Sciatic nerve (tissue), 2 donors: ENCODE data around the gene AP1B1. TPM values are rescaled to one million over a fixed set of nuclear protein-coding genes. Genes with fewer than 3 reads are reported as not detected.
A peak's percentile ranks its signal among the peaks of the same experiment; 100 is the strongest.

Experiments used
- ATAC-seq: fragments of 200-7000 bp; cut with Tn5 transposase; one replicate; pipeline ENCODE4 v1.9.1; 2020; ENCODE audit warnings: mild to moderate bottlenecking, moderate library complexity
- DNase-seq: peaks from one replicate; pipeline ENCODE4 v3.0.0-alpha.2; 2020; ENCODE audit warnings: low spot score
- intact Hi-C: fragments of 100-400 bp; cut with DNase I; formaldehyde crosslinking; loops from one replicate; pipeline ENCODE4 v1.14.2; 2022
- total RNA-seq: library from RNA; stranded (reverse); fragmentation: NEBNext Ultra II Directional; extraction: Animal tissue kit (Norgen Biotek cat#: 25700); gene quantifications from one replicate; pipeline ENCODE4 v1.2.1, GENCODE V29; 2021
- donor health status: DM: no; HTN: no; CAD: no.
- donor health status: DM: no; HTN: no; CAD: no.

AP1B1 gene
- total RNA-seq, 1 donor from 2014 or later: 47.1 TPM

- ATAC-seq: no peak
- intact Hi-C loops: loop anchor here (10.0 kb wide), 1 partner anchor 45 kb away; no protein-coding TSS in a partner anchor
- DNase-seq: peak; percentile 63
These were observed 78.9 kb downstream of the AP1B1 start for GRCh38 chr22:29309332-29310064.

- DNase-seq: no peak
- ATAC-seq: no peak
- intact Hi-C loops: loop anchor here (10.0 kb wide), 1 partner anchor 46 kb away; no protein-coding TSS in a partner anchor
These were observed 79.5 kb downstream of the AP1B1 start for GRCh38 chr22:29308791-29309262.

DNA sequence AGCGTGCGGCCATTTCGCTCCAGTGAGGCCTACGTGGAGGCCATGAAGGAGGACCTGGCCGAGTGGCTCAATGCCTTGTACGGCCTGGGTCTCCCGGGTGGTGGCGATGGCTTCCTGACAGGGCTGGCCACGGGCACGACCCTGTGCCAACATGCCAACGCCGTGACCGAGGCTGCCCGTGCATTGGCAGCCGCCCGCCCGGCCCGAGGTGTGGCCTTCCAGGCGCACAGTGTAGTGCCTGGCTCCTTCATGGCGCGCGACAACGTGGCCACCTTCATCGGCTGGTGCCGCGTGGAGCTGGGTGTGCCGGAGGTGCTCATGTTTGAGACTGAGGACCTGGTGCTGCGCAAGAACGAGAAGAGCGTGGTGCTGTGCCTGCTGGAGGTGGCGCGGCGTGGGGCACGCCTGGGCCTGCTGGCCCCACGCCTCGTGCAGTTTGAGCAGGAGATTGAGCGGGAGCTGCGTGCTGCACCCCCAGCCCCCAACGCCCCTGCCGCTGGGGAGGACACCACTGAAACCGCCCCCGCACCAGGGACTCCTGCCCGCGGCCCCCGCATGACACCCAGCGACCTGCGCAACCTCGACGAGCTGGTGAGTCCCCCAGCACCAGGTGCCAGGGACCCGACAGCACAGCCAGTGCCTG is 80.1 kb downstream of the AP1B1 start:
- DNase-seq: peak; percentile 58
- intact Hi-C loops: loop anchor here (10.0 kb wide), 1 partner anchor 47 kb away; no protein-coding TSS in a partner anchor
- no peak for ATAC-seq

DNA sequence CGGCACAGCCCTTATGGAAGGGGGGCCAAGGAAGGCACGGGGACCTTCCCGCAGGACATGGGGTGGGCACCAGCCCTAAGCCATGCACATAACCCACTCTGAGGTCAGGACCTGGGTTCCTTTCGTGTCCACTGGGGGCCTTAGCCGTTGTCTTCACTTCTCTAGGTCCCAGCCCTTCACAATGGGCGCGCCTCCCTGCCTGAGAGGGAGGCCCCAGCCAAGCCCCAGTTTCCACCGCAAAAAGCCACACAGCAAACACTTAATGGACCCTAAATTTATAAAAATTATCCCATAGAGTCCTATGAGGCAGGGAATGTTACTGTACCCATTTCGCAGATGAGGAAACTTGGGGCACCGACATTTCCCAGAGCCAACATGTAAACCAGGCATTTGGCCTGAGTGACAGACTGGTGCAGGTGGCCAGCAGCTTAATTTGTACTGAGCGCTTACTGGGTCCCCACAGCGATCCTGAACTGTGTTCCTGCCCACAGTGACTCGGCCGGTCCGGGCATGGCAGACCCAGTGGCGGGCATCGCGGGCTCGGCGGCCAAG is 80.7 kb downstream of the AP1B1 start:
- ATAC-seq (no peak), DNase-seq (no peak)
- intact Hi-C loops: loop anchor here (10.0 kb wide), 1 partner anchor 47 kb away; no protein-coding TSS in a partner anchor

DNA sequence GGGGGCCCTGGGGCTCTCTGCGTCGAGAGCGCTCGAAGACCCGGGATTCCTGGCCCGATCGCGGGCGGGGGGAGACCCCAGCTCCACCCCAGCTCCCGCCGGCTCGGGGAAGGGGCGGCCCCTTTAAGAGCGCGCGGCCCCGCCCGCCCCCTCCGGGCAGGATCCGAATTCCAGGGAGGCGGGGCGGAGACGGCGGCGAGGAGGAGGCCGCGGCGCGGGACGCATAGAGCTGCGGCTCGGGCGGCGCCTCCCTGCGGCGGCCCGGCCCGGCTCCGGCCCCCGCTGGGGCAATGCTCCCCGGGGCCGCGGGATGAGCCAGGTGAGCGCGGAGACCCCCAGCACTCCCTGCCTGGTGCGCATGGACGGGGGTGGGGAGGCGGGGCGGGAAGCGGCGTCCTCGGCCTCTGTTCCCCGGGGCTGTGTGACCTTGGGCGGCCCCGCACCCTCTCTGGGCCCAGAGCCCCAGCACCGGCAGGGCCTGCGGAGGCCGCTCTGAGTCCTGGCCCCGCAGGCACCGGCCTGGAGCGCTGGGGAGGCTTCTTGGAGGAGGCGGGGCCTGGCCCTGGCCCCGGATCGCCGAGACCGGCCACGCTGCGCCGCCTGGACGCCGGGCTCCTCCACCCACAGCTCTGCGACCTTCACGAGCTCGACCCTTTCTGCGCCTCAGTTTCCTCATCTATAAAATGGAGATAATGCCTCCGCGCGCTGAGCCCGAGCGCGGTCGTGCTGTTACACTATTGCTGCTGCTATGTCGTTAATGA is 81.4 kb downstream of the AP1B1 start:
- DNase-seq: peak; percentile 90
- intact Hi-C loops: loop anchor here (10.0 kb wide), 1 partner anchor 48 kb away; no protein-coding TSS in a partner anchor
- peak; percentile 64 for ATAC-seq

DNA sequence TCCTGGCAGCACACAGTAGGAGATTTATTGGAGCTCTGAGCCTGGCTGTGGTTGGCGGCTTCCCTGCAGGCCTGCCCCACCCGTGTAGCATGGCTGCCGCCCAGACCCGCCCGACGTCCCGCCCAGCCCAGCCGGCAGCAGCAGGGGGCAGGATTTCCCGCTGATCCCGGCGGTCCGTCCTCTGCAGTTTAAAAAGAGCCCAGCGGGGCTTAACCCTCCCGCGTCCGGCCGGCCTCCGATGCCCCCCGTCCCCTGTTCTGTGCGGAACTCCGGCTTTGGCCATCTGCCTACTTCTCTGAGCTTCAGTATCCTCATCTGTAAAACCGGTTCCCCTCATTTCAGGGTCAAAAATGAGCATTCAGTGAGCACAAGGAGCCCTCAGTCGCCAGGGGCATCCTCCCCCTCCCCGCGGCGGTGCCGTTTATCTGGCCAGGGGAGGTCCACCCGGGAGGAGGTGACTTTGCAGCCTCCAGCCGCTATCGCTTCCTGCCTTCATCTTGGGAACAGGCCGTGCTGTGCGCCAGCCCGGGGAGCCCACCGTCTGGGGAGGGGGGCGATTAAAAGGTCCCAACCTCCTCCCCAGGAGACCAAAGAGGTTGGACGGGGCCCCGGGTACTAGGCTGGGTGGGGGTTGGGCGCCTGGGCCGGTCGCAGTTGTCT is 82.1 kb downstream of the AP1B1 start, which contains the start of gene GAS2L1:
TSS of gene GAS2L1 (plus strand) at position 476 of the 660 bp plus-strand sequence. CDS start 1,456 bp downstream, outside the sequence.
- peak; percentile 80 for ATAC-seq
- intact Hi-C loops: loop anchor here (10.0 kb wide), 1 partner anchor 48 kb away; no protein-coding TSS in a partner anchor
- peak; percentile 90 for DNase-seq

GRCh38 chr22:29305836-29306174 is 82.6 kb downstream of the AP1B1 start:
- DNase-seq (no peak), ATAC-seq (no peak)

DNA sequence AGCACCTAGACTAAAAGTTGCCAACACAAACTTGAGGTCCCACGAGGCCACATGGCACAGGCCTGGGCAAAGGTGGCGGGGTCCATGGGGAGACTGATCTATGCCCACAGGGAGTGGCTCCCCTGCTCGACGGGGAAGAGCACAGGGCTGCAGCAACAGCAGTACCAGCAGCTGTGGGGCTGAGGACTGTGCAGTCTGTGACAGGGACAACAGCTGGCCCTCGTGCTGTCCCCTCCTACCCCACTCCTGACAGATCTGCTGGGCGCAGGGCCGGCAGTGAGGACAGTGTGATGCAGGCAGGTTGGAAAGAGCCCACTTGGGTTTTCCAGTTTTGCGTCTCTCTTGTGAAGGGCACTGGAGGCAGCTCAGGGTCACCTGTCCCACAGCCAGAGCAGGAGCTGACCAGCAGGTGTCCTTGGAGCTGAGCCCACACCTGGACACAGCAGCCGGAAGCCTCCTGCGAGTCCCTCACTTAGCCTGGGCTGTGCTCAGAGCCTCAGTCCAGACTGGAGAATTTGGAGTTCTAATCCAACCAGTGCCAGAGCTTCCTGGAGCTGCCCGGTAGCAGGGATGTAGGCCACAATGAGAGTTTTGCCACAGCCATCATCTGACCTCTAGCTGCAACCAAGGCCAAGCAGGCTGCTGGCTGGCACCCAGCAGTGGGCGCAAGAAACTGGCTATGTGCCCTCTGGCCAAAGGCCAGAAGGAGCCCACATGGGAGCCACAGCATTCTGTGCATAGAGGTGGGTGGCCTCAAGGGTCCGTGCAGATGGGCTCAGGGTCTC is 85.5 kb downstream of the AP1B1 start:
- DNase-seq (peak; percentile 61), ATAC-seq (no peak)
- intact Hi-C loops: loop anchor here (10.0 kb wide), 1 partner anchor 52 kb away; no protein-coding TSS in a partner anchor

More at GRCh38 chr22:29305836-29306174, 82.6 kb downstream of the AP1B1 start:
- intact Hi-C loops: loop anchor here (10.0 kb wide), 1 partner anchor 49 kb away; no protein-coding TSS in a partner anchor

DNA sequence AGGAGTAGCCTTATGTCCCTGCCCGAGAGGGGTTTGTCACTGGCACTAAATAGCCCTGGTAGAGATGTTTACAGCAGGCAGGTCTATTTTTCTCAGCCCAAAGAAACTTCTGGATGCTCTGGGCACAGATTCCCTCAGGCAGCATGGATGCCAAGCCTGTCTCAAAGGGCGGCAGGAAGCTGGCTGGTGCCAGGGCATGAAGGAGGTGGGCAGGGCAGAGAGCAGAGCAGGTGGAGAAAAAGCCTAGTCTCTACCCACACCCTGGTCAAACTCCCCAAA is 86.0 kb downstream of the AP1B1 start:
- ATAC-seq (no peak), DNase-seq (no peak)
- intact Hi-C loops: loop anchor here (10.0 kb wide), 1 partner anchor 52 kb away; no protein-coding TSS in a partner anchor

DNA sequence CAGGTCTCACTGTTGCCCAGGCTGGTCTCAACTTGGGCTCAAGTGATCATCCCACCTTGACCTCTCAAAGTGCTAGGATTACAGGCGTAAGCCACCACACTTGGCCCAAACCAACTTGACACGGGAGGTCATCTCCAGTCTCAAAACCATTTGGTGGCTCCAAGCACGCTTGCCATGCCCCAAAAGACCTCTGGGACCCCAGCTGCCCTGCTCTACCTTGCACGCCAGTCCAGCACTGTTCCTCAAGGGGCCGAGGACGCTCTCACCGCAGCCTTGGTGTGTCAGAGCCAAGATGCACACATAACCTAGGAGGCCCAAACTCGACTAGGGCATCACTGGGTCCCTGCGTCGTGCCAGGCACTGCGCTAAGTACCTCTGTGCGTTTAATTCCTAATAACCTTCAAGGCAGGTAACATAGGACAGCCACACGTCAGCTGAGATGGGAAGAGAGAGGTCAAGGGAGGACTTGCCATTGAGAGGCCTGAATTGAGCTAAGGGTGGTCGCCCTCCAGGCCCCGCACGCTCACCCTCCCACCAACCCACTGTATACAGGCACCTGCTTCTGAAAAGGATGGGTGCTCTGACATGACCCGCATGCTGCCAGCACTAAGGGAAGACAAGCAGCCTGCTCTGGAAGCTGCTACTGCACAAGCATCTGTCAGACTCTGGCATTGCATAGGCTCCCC is 86.5 kb downstream of the AP1B1 start:
- DNase-seq (no peak), ATAC-seq (no peak)
- intact Hi-C loops: loop anchor here (10.0 kb wide), 1 partner anchor 53 kb away; no protein-coding TSS in a partner anchor

DNA sequence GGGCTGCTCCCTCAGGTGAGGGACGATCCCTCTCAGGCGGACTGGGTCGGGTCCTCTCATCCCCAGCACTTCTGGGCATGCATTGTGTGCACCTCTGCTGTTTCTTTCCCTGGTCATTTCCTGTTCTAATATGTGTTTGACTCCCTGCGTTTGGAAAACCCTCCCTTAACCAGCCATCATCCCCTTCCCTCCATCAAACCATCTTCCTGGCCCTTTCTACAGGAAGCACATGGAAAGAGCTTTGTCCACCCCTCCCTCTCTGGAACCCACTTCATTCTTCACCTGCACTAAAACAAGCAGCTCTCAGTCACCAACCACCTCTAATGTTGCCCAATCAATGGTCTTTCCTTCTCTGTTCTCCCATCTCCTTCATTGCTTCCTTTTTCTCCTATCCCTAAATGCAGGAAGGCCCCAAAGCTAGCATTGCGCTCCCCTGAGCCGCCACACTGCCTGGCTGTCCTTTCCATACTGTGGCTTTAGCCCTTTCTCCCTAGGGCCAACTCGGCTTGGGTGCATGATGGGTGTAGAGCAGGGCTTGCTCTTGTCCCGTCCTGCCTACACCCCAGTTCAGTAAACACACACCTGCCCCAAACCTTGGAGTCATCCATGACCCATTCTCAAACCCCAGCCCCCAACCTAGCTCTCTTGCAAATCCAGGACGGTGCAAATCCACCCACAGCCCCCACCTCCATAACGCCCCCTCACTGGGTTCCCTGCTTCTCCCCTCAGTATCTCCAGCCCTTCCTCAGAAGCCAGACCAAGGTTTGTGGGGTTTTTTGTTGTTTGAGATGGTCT is 87.4 kb downstream of the AP1B1 start:
- intact Hi-C loops: loop anchor here (10.0 kb wide), 1 partner anchor 54 kb away; no protein-coding TSS in a partner anchor
- DNase-seq: no peak
- ATAC-seq: no peak

- intact Hi-C loops: loop anchor here (10.0 kb wide), 1 partner anchor 54 kb away; no protein-coding TSS in a partner anchor
- no peak for DNase-seq
- ATAC-seq: no peak
These were observed 87.9 kb downstream of the AP1B1 start for GRCh38 chr22:29300467-29300806.

- DNase-seq: no peak
- intact Hi-C loops: no loop called here
- no peak for ATAC-seq
These were observed 89.1 kb downstream of the AP1B1 start for GRCh38 chr22:29299136-29299900.

DNA sequence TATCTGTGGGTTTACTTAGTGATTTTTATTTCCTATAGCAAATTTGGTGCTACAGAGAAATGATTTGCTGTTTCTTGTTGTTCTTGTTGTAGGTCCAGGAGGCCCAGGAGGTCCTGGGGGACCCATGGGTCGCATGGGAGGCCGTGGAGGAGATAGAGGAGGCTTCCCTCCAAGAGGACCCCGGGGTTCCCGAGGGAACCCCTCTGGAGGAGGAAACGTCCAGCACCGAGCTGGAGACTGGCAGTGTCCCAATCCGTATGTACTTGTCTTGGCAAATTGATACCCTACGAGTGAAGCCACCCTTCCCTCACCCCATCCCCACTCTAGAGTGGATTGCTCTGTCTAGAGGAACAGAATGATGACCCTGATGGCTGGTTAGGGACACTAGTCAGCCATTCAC is 89.7 kb downstream of the AP1B1 start:
- no peak for ATAC-seq
- intact Hi-C loops: no loop called here
- no peak for DNase-seq

DNA sequence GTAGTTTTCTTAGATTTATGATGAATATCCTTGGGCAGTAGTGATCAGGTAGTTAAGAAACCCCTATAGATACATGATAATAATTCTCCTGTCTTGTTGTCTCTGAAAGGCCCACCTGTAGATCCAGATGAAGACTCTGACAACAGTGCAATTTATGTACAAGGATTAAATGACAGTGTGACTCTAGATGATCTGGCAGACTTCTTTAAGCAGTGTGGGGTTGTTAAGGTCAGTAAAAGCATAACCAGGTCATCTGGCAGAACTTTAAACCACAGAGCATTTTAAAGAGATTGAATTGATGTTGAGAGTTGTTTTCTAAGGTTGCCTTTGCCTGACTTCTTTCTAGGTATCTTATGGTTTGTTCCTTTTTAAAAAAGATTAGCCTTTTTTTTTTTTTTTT is 96.0 kb downstream of the AP1B1 start:
- DNase-seq (no peak), ATAC-seq (no peak)
- intact Hi-C loops: no loop called here

DNA sequence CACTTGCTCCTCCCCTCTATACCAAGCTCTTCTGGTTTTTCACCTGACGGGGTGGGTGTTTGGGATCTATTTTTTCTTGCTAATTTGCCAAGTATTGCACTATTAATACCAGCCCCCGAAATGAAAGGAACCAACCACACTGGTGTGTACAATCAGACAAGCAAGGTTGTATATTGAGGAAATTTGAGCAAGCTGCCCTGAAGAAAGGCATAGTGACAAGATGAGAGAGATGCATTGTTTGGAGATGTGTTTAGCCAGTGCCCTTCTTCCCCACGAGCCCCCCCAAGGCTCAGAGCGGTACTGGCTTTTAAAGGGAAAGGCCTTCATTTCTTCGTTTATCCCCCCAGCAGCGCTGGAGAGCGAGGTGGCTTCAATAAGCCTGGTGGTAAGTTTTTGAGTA is 97.2 kb downstream of the AP1B1 start:
- DNase-seq: no peak
- intact Hi-C loops: no loop called here
- ATAC-seq: no peak
